Measurements from ENCODE around the gene WDHD1.

WDHD1 gene

DNA sequence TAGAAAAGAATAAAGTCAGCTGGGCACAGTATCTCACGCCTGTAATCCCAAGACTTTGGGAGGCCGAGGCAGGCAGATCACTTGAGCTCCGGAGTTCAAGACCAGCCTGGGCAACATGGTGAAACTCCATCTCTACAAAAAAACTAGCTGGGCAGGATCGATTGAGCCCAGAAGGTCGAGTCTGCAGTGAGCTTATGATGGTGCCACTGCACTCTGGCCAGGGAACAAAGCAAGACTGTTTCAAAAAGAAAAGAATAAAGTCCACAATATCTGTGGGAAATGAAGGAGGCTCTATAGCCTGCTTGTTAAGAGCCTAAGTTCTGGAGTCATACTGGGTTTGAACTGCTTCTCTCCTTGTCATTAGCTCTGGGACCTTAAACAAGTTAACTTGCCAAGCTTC, 32.4 kb upstream of the WDHD1 start:
- Mint-ChIP-seq H3K36me3 (ENCODE audit: low read depth) (peaks cover 96% of the 10 kb centered on the region), H3K4me3 (no peak overlapping the region), H3K27ac (no peak overlapping the region), H3K27me3 (ENCODE audit: low read depth, poor library complexity) (no peaks in the 10 kb centered on the region), H3K4me1 (peaks cover 3% of the 10 kb centered on the region), H3K9me3 (peaks cover 30% of the 10 kb centered on the region)
- TF ChIP-seq CTCF (IDR thresholded peaks at IDR 0.05): no peak
- no peak for DNase-seq

DNA sequence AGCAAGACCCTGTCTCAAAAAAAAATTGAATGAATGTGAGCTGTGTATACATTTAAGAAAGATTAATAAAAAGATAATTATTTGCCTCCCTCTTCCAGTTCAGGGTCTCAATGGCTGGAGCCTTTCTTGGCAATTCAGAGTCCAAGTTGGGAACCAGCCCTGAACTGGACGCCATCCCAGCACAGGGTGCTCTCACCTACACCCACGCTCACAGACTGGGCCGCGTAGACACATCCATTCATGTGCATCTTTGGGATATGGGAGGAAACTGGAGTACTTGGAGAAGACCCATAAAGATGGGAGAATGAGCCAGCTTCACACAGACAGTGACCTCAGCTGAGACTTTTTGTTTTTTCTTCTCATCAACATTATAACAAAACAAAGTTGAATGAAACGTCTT, 31.0 kb upstream of the WDHD1 start:
- Mint-ChIP-seq H3K9me3 (peaks cover 31% of the 10 kb centered on the region), H3K36me3 (ENCODE audit: low read depth) (peaks cover 98% of the 10 kb centered on the region), H3K27me3 (ENCODE audit: low read depth, poor library complexity) (no peaks in the 10 kb centered on the region), H3K4me3 (no peak overlapping the region), H3K27ac (no peak overlapping the region), H3K4me1 (peaks cover 15% of the 10 kb centered on the region)
- TF ChIP-seq CTCF (IDR thresholded peaks at IDR 0.05): no peak
- no peak for DNase-seq

GRCh38 chr14:55054098-55054497, 27.2 kb upstream of the WDHD1 start:
- H3K4me1 Mint-ChIP-seq: peaks cover 35% of the 10 kb centered on the region
- H3K4me3 Mint-ChIP-seq: peak overlapping the region; percentile 91
- no peak overlapping the region for H3K27ac Mint-ChIP-seq
- peaks cover 28% of the 10 kb centered on the region for H3K9me3 Mint-ChIP-seq
- DNase-seq: no peak
- H3K27me3 Mint-ChIP-seq (ENCODE audit: low read depth, poor library complexity): no peaks in the 10 kb centered on the region
- H3K36me3 Mint-ChIP-seq (ENCODE audit: low read depth): peaks cover 66% of the 10 kb centered on the region
- no peak for TF ChIP-seq CTCF (IDR thresholded peaks at IDR 0.05)

GRCh38 chr14:55053500-55053899, 26.6 kb upstream of the WDHD1 start:
- H3K27ac Mint-ChIP-seq: peak overlapping the region; percentile 99
- TF ChIP-seq CTCF (IDR thresholded peaks at IDR 0.05): no peak
- peaks cover 60% of the 10 kb centered on the region for H3K36me3 Mint-ChIP-seq (ENCODE audit: low read depth)
- H3K4me3 Mint-ChIP-seq: peak overlapping the region; percentile 91
- no peak for DNase-seq
- peaks cover 28% of the 10 kb centered on the region for H3K9me3 Mint-ChIP-seq
- H3K4me1 Mint-ChIP-seq: peaks cover 35% of the 10 kb centered on the region
- H3K27me3 Mint-ChIP-seq (ENCODE audit: low read depth, poor library complexity): no peaks in the 10 kb centered on the region

- TF ChIP-seq CTCF (IDR thresholded peaks at IDR 0.05): no peak
- peaks cover 23% of the 10 kb centered on the region for H3K9me3 Mint-ChIP-seq
- H3K36me3 Mint-ChIP-seq (ENCODE audit: low read depth): peaks cover 56% of the 10 kb centered on the region
- peak overlapping the region; percentile 91 for H3K4me3 Mint-ChIP-seq
- no peak for DNase-seq
- H3K27me3 Mint-ChIP-seq (ENCODE audit: low read depth, poor library complexity): no peaks in the 10 kb centered on the region
- peaks cover 35% of the 10 kb centered on the region for H3K4me1 Mint-ChIP-seq
- H3K27ac Mint-ChIP-seq: peak overlapping the region; percentile 99
These were observed 26.1 kb upstream of the WDHD1 start for GRCh38 chr14:55053018-55053417.

DNA sequence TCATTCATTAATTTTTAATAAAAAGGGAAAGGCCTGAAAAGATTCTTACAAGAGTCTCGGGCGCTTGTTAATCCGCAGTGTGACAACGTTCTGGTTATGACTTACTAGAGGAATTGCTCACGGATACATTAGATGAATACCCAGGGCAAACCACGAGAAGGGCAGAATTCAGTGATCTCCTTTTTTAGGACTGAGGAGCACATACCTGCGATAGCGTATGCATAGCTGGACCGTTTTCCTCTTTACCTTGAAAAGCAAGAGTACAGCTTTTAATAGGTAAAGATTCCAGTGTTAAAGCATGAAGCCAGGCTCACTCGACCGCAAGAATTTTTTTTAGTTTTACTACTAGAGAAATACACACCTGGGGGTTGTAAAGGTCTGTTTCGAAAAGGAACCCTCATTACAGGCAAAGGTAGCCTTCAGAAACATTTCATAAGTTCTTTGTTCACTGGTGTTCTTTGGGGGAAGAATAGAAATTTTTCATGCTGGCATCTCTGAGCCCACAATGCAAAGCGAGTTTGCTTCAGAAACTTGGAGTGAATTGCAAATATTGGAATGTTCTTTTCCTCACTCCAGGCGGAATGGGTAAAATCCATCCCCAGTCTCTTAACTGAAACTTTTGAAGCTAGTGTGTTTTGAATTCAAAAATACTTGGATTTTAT, 25.5 kb upstream of the WDHD1 start:
- Mint-ChIP-seq H3K27ac (peak overlapping the region; percentile 99), H3K36me3 (ENCODE audit: low read depth) (peaks cover 49% of the 10 kb centered on the region), H3K27me3 (ENCODE audit: low read depth, poor library complexity) (no peaks in the 10 kb centered on the region), H3K9me3 (peaks cover 23% of the 10 kb centered on the region), H3K4me1 (peaks cover 35% of the 10 kb centered on the region), H3K4me3 (peak overlapping the region; percentile 91)
- no peak for DNase-seq
- no peak for TF ChIP-seq CTCF (IDR thresholded peaks at IDR 0.05)

Data from nephron progenitor cell (in vitro differentiated cells).